Upper lobe of left lung (tissue), 4 donors: ENCODE results near the gene ZFR2.

Experiments
- CTCF ChIP-seq, 6 experiments: fragments of 450-650 bp in 4 of 6; fragments of 200-600 bp in 2 of 6; sonication (generic) in 2 of 6; IDR thresholded peaks; one replicate each; pipeline ENCODE4 v1.5.1; 2016 to 2019; ENCODE audit warnings: antibody characterized with exemption in 6 of 6
- POLR2A ChIP-seq, 4 donors: fragments of 450-650 bp; IDR thresholded peaks; one replicate each; pipeline ENCODE4 v1.5.1; 2016 to 2017; ENCODE audit warnings: antibody characterized with exemption in 4 of 4, mild to moderate bottlenecking in 2 of 4
- POLR2AphosphoS5 ChIP-seq, 2 donors: sonication (generic); formaldehyde crosslinking; IDR thresholded peaks; one replicate each; pipeline ENCODE4 v1.5.1; 2017; ENCODE audit warnings: antibody characterized with exemption in 2 of 2

- TF ChIP-seq CTCF (IDR thresholded peaks at IDR 0.05) (no peak), POLR2A (IDR thresholded peaks at IDR 0.05) (no peak), POLR2AphosphoS5 (IDR thresholded peaks at IDR 0.05) (no peak)
These were observed 103.7 kb downstream of the ZFR2 start for GRCh38 chr19:3765121-3765520.
